T-helper 22 cell (primary cell): ENCODE measurements around the gene LLGL2.

Experiments
- DNase-seq: peaks from one replicate; pipeline ENCODE4 v3.0.0-alpha.2; 2020; ENCODE audit warnings: low read depth

LLGL2 gene

DNA sequence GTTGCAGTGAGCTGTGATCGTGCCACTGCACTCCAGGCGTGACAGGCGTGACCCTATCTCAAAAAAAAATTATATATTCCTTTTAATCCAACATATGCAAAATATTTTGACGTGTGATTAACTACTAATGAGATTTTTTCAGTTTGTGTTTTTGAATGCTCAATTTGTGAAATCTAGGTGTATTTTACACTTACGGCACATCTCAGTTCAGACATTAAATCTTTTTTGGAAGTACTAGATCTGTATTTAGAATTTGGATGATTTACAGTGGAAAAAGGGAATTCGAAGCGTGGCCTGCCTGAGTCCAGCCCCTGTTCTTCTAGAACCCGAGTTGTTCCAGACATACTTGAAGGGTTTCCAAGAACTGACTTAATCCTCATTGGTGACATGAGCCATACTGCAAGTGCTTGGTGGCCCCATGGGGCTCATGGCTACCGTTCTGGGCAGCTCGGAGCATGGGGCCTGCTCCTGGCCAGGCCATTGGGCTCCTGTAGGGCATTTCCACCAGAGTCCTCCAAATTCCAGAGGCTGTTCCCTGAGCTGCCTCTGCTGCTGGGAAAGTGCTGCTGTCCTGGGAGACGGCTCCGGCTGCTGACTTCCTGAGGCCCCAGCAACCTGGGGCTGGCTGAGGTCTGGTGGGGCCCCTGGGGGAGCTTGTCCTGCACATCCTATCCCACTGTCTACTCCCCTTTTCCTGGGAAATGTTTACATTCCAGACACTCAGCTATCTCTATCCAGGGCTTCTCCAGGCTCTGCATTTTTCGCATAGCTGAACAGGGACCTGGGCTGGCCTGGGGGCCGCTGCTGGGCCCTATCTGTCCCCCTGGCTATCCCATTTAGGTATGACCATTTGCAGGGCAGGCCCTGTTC is 27.2 kb downstream of the LLGL2 start:
- no peak for DNase-seq

DNA sequence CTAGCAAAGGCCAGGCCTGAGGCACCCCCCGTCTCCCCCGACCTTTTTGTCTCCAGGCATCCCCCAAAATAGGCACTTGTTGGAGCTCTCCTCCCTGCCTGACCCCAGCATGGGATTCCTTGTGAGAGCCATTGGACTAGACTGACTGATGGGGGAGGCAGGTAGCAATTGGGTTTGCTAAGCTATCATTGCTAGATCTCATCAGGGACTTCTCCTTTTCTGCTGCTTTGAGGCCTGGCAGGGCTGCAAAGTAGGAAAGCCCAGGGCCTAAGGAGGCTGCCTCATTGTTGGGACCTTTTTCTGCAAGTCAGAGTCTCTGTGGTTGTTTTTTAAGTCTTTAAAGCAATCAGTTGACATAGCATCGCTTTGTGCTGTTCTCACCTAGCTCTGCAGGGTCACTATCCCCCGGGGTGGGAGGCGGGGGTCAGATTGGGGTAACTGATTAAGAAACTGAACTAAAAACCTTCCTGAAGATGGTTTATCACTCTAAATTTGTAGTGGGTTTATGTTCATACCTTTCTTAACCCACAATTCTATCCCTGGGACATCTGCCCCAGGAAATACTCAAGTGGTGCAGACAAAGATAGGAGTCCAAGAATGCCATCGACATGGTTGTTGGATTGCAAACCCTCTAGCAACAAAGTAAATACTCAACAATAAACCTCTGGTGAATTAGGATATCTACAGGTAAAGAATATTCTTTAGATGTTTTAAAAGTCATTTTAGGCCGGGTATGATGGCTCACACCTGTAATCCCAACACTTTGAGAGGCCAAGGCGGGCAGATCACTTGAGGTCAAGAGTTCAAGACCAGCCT is 28.0 kb downstream of the LLGL2 start:
- no peak for DNase-seq

GRCh38 chr17:75555679-75556153 is 30.2 kb downstream of the LLGL2 start:
- no peak for DNase-seq

- no peak for DNase-seq
These were observed 31.8 kb downstream of the LLGL2 start for GRCh38 chr17:75557075-75557851.

GRCh38 chr17:75557852-75558665 is 32.6 kb downstream of the LLGL2 start:
- no peak for DNase-seq

DNA sequence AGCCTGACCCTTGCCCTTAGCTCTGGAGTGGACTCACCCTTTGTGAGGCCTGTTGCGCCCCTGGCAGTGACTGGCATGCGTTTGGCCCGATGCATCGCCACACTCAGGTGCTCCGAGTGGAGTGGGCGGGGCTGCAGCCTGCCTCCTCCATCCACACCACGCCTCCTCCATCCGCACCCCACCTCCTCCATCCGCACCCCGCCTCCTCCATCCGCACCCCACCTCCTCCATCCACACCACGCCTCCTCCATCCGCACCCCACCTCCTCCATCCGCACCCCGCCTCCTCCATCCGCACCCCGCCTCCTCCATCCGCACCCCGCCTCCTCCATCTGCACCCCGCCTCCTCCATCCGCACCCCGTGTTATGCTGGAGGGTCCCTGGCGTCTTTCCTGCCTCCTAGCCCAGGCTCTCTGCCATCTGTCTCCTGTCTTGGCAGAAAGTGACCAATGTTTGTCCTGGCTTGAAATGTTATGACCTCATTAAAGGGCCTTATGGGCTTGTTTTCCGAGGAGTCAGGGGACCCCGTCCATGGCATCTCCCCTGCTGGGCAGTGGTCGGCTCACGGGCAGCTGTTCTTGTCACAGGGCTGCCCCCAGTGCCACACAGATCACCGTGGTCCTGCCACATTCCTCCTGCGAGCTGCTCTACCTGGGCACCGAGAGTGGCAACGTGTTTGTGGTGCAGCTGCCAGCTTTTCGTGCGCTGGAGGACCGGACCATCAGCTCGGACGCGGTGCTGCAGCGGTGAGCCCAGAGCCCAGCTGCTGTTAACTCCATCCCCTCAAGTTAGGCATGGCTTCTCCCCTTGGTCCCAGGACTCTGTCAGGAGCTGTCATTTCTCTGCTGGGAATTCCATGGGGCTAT is 33.4 kb downstream of the LLGL2 start:
- DNase-seq, result no peak

- no peak for DNase-seq
These were observed 34.5 kb downstream of the LLGL2 start for GRCh38 chr17:75559958-75560533.

DNA sequence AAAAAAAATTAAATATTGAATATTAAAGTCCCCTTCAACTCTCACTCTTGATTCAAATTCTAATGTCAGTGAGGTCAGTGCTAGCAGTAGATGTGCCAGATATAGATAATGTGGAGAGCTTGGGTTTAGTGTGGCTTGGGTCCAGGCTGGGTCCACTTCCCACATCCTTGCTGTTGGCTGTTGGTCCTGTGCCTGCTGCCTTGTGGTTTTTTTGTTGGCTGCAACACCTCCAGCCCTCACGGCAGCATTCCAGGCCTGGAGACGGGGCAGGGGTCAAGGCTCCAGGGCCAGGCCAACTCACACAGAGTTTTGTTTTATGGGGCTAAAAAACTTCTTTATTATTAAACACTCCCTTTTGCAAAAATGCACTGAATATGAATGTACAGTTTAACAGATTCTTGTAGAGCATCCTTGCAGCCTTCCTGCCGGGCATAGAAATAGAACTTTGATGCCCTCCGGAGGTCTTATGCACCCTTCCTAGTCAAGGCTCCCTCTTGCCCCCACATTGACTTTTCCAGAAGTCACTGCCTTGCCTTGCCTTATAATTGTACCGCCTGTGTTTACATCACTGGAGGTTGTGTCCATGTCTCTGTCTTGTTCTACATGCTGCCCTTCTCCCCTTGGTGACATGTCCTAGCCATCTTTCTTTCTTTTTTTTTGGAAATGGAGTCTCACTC is 36.6 kb downstream of the LLGL2 start:
- no peak for DNase-seq

DNA sequence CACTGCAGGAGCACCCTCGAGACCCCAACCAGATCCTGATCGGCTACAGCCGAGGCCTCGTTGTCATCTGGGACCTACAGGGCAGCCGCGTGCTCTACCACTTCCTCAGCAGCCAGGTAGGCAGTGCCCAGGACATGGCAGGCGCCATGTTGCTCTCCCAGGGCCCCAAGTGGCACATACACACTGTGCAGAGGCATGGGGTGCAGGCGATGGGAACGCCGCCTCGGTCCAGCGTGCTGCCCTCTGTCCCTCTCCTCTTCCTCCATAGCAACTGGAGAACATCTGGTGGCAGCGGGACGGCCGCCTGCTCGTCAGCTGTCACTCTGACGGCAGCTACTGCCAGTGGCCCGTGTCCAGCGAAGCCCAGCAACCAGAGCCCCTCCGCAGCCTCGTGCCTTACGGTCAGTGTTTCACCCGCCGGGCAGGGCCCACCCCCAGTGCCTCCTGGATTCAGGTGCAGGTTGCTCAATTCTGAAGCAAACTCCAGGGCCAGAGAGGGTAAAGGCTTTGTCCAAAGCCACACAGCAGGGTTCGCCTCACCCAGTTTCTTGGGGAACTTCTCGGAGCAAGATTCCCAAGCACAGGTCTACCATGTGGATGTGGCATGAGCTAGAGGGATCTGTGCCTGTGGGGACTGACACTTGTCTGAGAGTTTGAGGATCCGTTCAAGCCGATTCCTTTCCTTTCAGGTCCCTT is 37.7 kb downstream of the LLGL2 start:
- DNase-seq, result no peak

DNA sequence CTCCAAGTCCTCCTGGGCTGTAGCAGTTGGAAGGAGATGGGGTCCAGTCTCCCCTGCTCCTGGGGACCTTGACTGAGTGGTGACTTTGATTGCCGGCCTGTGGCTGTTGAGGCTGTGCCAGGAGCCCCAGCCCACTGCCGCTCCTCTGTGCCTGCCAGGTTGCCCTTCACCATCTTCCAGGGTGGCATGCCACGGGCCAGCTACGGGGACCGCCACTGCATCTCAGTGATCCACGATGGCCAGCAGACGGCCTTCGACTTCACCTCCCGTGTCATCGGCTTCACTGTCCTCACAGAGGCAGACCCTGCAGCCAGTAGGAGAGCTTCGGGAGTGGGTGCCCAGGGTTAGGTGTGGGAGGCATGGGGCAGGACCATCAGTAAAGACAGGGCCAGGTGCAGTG is 38.7 kb downstream of the LLGL2 start:
- no peak for DNase-seq

GRCh38 chr17:75565066-75565465 is 39.6 kb downstream of the LLGL2 start:
- no peak for DNase-seq

GRCh38 chr17:75565618-75566017 is 40.1 kb downstream of the LLGL2 start:
- DNase-seq, result no peak

GRCh38 chr17:75566416-75566815 is 40.9 kb downstream of the LLGL2 start:
- DNase-seq, result no peak

- no peak for DNase-seq
These were observed 41.3 kb downstream of the LLGL2 start for GRCh38 chr17:75566834-75567233.

- no peak for DNase-seq
These were observed 43.1 kb downstream of the LLGL2 start for GRCh38 chr17:75568412-75569255.

GRCh38 chr17:75570034-75570676 is 44.7 kb downstream of the LLGL2 start:
- DNase-seq, result no peak

GRCh38 chr17:75570772-75571171 is 45.3 kb downstream of the LLGL2 start:
- DNase-seq, result no peak
